ENCODE results near the gene NTRK1.
"Not testable (repeated sequence)": the region's sequence is repeated elsewhere in the genome, so short reads cannot be mapped to it uniquely, and the experiment has no call there.

NTRK1 gene

DNA sequence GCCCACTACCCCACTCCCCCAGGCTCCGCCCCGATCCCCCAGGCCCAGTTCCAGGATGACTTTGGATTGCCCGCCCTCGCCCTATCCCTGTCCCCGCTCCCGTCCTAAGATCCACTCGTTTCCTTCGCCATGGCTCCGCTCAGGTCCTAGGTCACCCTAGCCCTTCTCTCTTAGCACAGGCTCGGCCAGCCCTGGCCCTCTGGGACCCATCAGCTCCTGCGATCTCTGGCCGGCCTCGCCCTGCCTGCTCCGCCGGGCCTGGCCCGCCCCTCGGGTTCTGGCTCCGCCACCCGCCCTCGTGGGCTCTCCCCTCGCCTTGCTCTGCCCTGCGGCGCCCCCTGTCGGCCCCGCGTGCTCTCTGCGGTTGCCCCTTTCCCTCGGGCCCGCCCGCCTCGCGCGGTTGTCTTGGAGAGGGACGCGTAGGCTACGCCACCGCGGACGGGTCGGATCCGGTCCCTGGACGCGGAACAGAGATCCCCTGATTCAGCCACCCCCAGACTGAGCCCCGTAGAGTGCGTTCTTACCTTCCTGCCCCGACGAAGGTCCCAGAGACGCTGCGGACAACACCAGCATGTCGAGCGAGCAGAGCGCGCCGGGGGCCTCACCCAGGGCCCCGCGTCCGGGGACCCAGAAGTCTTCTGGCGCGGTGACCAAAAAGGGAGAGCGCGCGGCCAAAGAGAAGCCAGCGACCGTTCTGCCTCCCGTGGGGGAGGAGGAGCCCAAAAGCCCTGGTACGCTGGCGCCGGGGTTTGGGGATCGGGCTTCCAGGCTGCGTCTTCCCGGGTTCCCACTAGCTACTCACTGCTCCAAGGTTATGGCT is 59.8 kb downstream of the NTRK1 start, which contains the start of gene LRRC71:
Gene LRRC71 (plus strand): TSS at position 400 of the 820 bp plus-strand sequence. CDS start 172 bp downstream, at position 572.
- DNase-seq = peak; percentile 77 to 82

DNA sequence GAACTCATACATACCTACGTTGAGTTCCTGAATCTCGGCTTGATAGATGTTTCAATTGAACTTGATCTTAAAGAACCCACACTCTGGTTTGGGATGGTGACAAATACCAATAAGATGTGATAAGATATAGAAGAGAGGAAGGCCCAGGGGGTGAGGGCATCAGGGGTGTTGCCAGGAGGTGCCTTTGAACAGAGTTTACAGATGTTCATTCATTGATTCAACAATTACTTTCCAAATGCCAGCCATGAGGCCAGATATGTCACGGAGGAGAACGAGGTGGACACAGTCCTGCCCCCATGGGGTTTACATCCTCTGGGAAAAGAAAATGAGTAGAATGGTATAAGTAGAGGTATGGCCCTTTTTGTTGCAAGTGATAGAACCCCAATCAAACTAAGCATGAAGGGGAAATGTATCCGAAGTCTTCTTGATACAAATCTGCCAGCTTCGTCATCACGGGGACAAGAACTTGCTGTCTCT is 60.4 kb downstream of the NTRK1 start:
- DNase-seq = no peak

DNA sequence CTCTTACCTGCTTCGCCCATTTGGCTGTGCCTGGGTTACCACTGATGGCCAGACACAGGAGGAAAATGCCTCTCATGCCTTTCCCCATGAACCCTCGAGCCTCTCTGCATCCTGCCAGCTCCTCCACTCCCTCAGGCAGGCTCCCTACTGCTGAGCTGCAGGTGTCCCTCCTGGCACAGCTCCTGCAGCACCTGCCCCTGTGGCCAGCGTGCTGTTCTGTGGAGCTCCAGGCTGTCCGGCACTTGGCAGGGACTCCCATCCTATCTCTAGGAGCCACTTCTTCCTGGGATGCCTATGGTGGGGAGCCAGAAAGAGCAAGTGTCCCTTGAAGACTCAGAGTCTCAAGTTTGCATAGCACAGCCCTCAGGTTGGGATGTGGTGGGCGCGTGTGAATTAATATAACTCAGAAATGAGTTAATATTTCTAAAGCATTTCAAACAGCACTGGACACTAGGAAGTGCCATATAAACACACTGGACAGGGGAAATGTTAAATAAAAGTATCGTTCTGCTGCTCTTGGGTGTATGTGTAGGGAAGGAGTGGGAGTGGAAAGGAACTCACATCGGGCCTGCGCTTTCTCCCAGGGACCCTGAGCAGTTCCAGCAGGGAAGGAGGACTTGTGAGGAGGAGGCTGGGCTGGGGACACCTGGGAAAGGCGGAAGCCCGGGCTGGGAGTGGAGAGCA is 62.5 kb downstream of the NTRK1 start:
- no peak for DNase-seq

GRCh38 chr1:156923670-156924477 is 63.2 kb downstream of the NTRK1 start:
- no peak for DNase-seq

GRCh38 chr1:156924478-156925153 is 64.0 kb downstream of the NTRK1 start:
- DNase-seq = no peak

DNA sequence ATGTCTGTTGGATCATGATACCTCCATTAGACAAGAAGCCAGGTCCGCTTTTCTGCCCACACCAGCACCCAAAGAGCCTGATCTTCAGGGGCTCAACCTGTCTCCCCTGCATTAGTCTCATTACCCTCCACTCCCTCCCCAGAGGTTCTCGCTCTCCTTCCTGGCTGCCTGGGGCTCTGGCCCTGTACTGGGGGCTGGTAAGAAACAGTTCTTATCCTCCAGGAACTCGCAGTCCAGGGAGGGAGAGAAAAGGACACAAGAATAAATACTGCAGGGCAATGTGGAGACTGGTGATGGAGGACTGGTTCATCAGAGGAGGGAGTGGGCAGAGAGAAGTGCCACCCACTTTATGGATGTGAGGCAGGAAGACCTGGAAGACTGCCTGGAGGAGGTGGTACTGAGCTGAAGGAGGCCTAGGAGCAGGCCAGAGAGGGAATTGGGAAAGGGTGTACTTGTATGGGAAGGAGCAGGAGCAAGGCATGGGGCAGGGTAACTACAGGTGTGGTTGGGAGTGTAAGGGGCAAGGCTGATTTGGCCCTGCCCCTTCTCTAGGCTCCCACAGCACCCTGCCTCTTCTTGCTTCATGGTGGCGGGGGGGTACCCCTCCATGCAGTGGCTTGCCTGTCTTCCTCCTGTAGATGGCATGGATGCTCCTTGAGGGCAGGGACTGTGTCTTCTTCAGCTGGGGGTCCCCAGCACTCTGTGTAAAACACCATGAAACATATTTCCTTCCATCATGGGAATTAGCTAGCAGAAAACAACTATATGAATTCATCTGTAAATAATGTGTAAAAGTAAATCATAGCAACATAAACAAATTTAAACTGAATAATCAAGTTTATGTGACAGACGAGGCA is 64.7 kb downstream of the NTRK1 start:
- no peak for DNase-seq

DNA sequence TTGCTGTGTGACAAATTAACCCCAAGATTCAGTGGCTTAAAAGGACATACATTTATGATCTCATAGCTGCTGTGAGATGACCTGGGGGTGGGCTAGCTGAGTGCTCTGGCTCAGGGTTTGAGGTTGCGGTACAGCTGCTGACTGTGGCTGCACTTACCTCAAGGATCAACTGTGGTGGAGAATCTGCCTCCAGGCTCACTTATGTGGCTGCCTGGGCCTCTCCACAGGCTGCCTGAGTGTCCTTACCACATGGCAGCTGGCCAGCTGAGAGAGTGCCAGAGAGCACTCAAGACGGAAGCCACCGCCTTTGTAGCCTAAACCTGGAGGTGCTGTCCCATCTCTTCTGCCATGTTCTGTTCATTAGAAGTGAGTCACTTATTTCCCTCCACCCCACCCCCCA is 65.5 kb downstream of the NTRK1 start:
- DNase-seq = peak; percentile 62 to 73

DNA sequence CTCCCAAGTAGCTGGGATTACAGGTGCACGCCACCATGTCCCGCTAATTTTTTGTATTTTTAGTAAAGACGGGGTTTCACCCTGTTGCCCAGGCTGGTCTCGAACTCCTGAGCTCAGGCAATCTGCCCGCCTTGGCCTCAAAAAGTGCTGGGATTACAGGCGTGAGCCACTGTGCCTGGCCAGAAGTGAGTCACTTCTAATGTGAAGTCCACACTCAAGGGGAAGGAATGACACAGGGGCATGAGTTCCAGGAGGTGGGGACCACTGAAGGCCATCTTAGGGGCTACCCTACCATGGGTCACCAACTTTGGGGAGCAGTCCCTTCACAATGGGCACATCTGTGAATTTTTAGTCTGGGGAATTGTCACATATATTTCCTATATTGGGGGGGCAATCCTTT is 66.0 kb downstream of the NTRK1 start:
- not testable (repeated sequence) for DNase-seq

DNA sequence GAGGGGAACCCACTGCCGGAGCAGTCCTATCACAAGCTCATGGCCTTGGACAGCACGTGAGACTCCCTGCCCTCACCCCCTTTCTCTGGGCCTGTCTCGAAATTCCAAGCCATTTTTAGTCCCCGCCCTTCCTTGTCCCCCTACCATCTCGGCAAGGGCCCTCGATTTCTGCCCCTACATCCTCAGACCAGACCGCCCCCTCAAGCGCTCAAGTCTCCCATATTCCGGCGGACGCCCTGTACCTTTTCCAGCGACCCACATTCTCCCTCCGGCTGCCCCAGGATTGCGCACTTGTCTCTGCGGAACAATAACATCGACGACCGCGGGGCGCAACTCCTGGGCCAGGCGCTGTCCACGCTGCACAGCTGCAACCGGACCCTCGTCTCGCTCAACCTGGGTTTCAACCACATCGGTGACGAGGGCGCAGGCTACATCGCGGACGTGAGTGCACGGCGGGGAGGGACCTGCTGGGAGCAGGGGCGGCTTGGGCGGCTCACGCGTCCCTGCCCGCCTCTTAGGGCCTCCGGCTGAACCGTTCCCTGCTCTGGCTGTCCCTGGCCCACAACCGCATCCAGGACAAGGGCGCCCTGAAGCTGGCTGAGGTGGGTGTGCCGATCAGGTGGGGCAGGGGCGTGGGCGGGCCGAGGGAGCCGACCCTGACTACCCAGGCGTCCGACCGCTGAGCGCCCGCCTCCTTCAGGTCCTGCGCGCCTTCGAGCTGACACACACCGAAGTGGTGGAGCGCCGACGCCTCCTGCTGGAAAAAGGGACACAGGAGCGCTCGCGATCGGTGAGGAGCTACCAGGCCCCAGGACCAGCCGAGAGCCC is 66.8 kb downstream of the NTRK1 start:
- peak; percentile 79 to 83 for DNase-seq

DNA sequence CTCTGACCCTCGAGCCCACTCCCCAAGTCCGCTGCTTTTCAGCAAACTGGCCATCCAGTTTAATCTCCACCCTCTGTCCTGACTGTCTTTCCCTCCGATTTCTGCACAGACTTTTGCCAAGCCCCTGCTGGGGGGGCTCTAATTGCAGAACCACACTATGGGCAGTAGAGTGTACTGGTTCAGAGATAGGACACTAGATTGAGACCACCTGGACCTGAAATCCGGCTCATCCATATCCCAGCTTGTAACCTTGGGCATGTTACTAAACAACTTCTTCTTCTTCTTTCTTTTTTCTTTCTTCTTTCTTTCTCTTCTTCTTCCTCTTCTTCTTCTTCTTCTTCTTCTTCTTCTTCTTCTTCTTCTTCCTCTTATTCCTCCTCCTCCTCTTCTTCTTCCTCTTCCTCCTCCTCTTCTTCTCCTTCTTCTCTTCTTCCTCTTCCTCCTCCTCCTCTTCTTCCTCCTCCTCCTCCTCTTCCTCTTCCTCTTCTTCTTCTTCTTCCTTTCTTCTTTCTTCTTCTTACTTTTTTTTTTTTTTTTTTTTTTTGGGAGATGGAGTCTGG is 67.5 kb downstream of the NTRK1 start:
- no peak for DNase-seq

- DNase-seq = no peak
Observed at GRCh38 chr1:156929596-156930238, 69.1 kb downstream of the NTRK1 start.

DNA sequence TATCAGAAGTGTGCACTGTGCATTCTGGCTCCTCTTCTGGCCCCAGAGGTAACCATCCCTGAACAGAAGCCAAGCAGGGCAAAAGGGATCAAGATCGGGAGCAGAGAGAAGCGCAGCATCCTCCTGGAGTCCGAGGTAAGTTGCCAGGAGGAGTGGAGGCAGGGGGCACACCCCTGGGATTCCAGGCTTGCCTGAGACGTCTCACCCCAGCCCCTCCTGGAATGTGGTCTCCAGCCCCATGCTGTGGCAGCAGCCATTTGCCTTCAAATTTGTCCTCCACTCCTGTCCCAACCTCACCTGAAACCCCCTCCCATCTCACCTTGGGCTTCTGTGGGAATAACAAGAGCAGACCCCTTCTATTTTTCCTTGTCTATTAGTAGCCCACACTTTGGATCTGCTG is 69.8 kb downstream of the NTRK1 start:
- no peak for DNase-seq

All from activated CD4-positive, alpha-beta T cell treated with anti-CD3 and anti-CD28 coated beads, Interleukin-2, amount 50 U/mL, for 48 hours (primary cell).